ENCODE measurements around the gene WWOX.

WWOX gene

GRCh38 chr16:79093554-79093967 lies 994.1 kb downstream of the WWOX start:
- DNase-seq, result peak; percentile 52

GRCh38 chr16:79096246-79096645 lies 996.8 kb downstream of the WWOX start:
- DNase-seq, result no peak

- no peak for DNase-seq
Measured at GRCh38 chr16:79097166-79097565, 997.7 kb downstream of the WWOX start.

GRCh38 chr16:79097771-79098170 lies 998.3 kb downstream of the WWOX start:
- DNase-seq, result no peak

GRCh38 chr16:79098907-79099306 lies 999.5 kb downstream of the WWOX start:
- DNase-seq, result no peak

GRCh38 chr16:79099716-79100115 lies 1000.3 kb downstream of the WWOX start:
- no peak for DNase-seq

GRCh38 chr16:79100447-79100846 lies 1001.0 kb downstream of the WWOX start:
- DNase-seq, result no peak

- no peak for DNase-seq
Measured at GRCh38 chr16:79101491-79101890, 1002.0 kb downstream of the WWOX start.

GRCh38 chr16:79104567-79104966 lies 1005.1 kb downstream of the WWOX start:
- DNase-seq, result no peak

- no peak for DNase-seq
Measured at GRCh38 chr16:79107301-79107700, 1007.8 kb downstream of the WWOX start.

- DNase-seq, result no peak
Measured at GRCh38 chr16:79109771-79110170, 1010.3 kb downstream of the WWOX start.

GRCh38 chr16:79110242-79110641 lies 1010.8 kb downstream of the WWOX start:
- no peak for DNase-seq

GRCh38 chr16:79110953-79111352 lies 1011.5 kb downstream of the WWOX start:
- DNase-seq, result no peak

- DNase-seq, result no peak
Measured at GRCh38 chr16:79112462-79112861, 1013.0 kb downstream of the WWOX start.

- no peak for DNase-seq
Measured at GRCh38 chr16:79113826-79114225, 1014.4 kb downstream of the WWOX start.

GRCh38 chr16:79114759-79115158 lies 1015.3 kb downstream of the WWOX start:
- DNase-seq, result no peak

GRCh38 chr16:79121906-79122305 lies 1022.5 kb downstream of the WWOX start:
- DNase-seq, result no peak

- DNase-seq, result no peak
Measured at GRCh38 chr16:79122343-79122742, 1022.9 kb downstream of the WWOX start.

- no peak for DNase-seq
Measured at GRCh38 chr16:79124016-79124756, 1024.7 kb downstream of the WWOX start.

GRCh38 chr16:79127766-79128165 lies 1028.3 kb downstream of the WWOX start:
- no peak for DNase-seq

GRCh38 chr16:79128706-79129105 lies 1029.3 kb downstream of the WWOX start:
- DNase-seq, result no peak

GRCh38 chr16:79130616-79131015 lies 1031.2 kb downstream of the WWOX start:
- DNase-seq, result no peak

- DNase-seq, result no peak
Measured at GRCh38 chr16:79131321-79132075, 1032.0 kb downstream of the WWOX start.

GRCh38 chr16:79132701-79133100 lies 1033.2 kb downstream of the WWOX start:
- DNase-seq, result peak; percentile 74

All from femur (tissue), 1 donor.